ENCODE data around the gene TMEM135.
"Not testable (repeated sequence)": the region's sequence is repeated elsewhere in the genome, so short reads cannot be mapped to it uniquely, and the experiment has no call there.

TMEM135 gene

GRCh38 chr11:87263979-87264378, 226.2 kb downstream of the TMEM135 start:
- no peak for DNase-seq

- DNase-seq: no peak
Measured at GRCh38 chr11:87265132-87265531, 227.4 kb downstream of the TMEM135 start.

- no peak for DNase-seq
Measured at GRCh38 chr11:87265979-87266378, 228.2 kb downstream of the TMEM135 start.

GRCh38 chr11:87266751-87267150, 229.0 kb downstream of the TMEM135 start:
- no peak for DNase-seq

- not testable (repeated sequence) for DNase-seq
Measured at GRCh38 chr11:87271951-87272350, 234.2 kb downstream of the TMEM135 start.

GRCh38 chr11:87275176-87275575, 237.4 kb downstream of the TMEM135 start:
- no peak for DNase-seq

- DNase-seq: no peak
Measured at GRCh38 chr11:87280143-87280542, 242.4 kb downstream of the TMEM135 start.

- DNase-seq: no peak
Measured at GRCh38 chr11:87281496-87281895, 243.8 kb downstream of the TMEM135 start.

GRCh38 chr11:87284306-87284705, 246.6 kb downstream of the TMEM135 start:
- DNase-seq: no peak

GRCh38 chr11:87285674-87286073, 247.9 kb downstream of the TMEM135 start:
- DNase-seq: not testable (repeated sequence)

GRCh38 chr11:87286338-87286737, 248.6 kb downstream of the TMEM135 start:
- no peak for DNase-seq

GRCh38 chr11:87290304-87290922, 252.7 kb downstream of the TMEM135 start:
- peak in 1 of 2 donors; percentile 64 for DNase-seq

- no peak for DNase-seq
Measured at GRCh38 chr11:87292598-87292997, 254.9 kb downstream of the TMEM135 start.

- DNase-seq: no peak
Measured at GRCh38 chr11:87295237-87295636, 257.5 kb downstream of the TMEM135 start.

GRCh38 chr11:87296627-87297026, 258.9 kb downstream of the TMEM135 start:
- DNase-seq: no peak

GRCh38 chr11:87298155-87298554, 260.4 kb downstream of the TMEM135 start:
- no peak for DNase-seq

- no peak for DNase-seq
Measured at GRCh38 chr11:87299041-87299481, 261.3 kb downstream of the TMEM135 start.

- DNase-seq: no peak
Measured at GRCh38 chr11:87300640-87301380, 263.1 kb downstream of the TMEM135 start.

- DNase-seq: no peak
Measured at GRCh38 chr11:87301785-87302540, 264.2 kb downstream of the TMEM135 start.

GRCh38 chr11:87304412-87304811, 266.7 kb downstream of the TMEM135 start:
- no peak for DNase-seq

GRCh38 chr11:87306262-87306851, 268.6 kb downstream of the TMEM135 start:
- DNase-seq: no peak

GRCh38 chr11:87307101-87307500, 269.4 kb downstream of the TMEM135 start:
- DNase-seq: no peak

- DNase-seq: no peak
Measured at GRCh38 chr11:87315229-87315628, 277.5 kb downstream of the TMEM135 start.

Data from CD4-positive, alpha-beta T cell treated with Interferon alpha-2 for 1 hour (primary cell).